GM19099 (cell line): ENCODE results near the gene TSEN2.

Experiments
- POLR2A ChIP-seq: IDR thresholded peaks from 3 replicates; pipeline ENCODE4 v1.6.1; 2011; ENCODE audit warnings: low read depth; ENCODE audit not compliant: insufficient read length; ENCODE audit errors: extremely low read depth

TSEN2 gene

GRCh38 chr3:12484983-12485327, 675 bp downstream of the TSEN2 start:
- no peak for TF ChIP-seq POLR2A

GRCh38 chr3:12486001-12486400, 1.7 kb downstream of the TSEN2 start:
- TF ChIP-seq POLR2A, result no peak

- no peak for TF ChIP-seq POLR2A
Observed at GRCh38 chr3:12486916-12487315, 2.6 kb downstream of the TSEN2 start.

- TF ChIP-seq POLR2A, result no peak
Observed at GRCh38 chr3:12487336-12487735, 3.1 kb downstream of the TSEN2 start.

GRCh38 chr3:12487786-12488185, 3.5 kb downstream of the TSEN2 start:
- no peak for TF ChIP-seq POLR2A

- no peak for TF ChIP-seq POLR2A
Observed at GRCh38 chr3:12489368-12489767, 5.1 kb downstream of the TSEN2 start.

- TF ChIP-seq POLR2A, result no peak
Observed at GRCh38 chr3:12489832-12490231, 5.6 kb downstream of the TSEN2 start.

GRCh38 chr3:12490547-12490946, 6.3 kb downstream of the TSEN2 start:
- TF ChIP-seq POLR2A, result no peak

GRCh38 chr3:12495749-12496452, 11.6 kb downstream of the TSEN2 start:
- no peak for TF ChIP-seq POLR2A

- no peak for TF ChIP-seq POLR2A
Observed at GRCh38 chr3:12496453-12496761, 12.1 kb downstream of the TSEN2 start.

GRCh38 chr3:12499474-12499873, 15.2 kb downstream of the TSEN2 start:
- no peak for TF ChIP-seq POLR2A

- TF ChIP-seq POLR2A, result no peak
Observed at GRCh38 chr3:12501360-12502020, 17.2 kb downstream of the TSEN2 start.

GRCh38 chr3:12503126-12503957, 19.1 kb downstream of the TSEN2 start:
- TF ChIP-seq POLR2A, result no peak

GRCh38 chr3:12506201-12506709, 22.0 kb downstream of the TSEN2 start:
- TF ChIP-seq POLR2A, result no peak

GRCh38 chr3:12507591-12508281, 23.5 kb downstream of the TSEN2 start:
- TF ChIP-seq POLR2A, result no peak
